Activated gamma-delta T cell treated with Interleukin-2 at 50 U/mL for 16 hours (primary cell): ENCODE results near the gene HRH1.
"Not testable (repeated sequence)": the region's sequence is repeated elsewhere in the genome, so short reads cannot be mapped to it uniquely, and the experiment has no call there.

Experiments
- DNase-seq: peaks from one replicate; pipeline ENCODE4 v3.0.0-alpha.2; 2020

The HRH1 gene

GRCh38 chr3:11211531-11212298 lies 57.4 kb downstream of the HRH1 start:
- no peak for DNase-seq

GRCh38 chr3:11212299-11212608 lies 58.0 kb downstream of the HRH1 start:
- DNase-seq = no peak

- no peak for DNase-seq
These were observed 58.5 kb downstream of the HRH1 start for GRCh38 chr3:11212784-11213183.

- DNase-seq = no peak
These were observed 59.6 kb downstream of the HRH1 start for GRCh38 chr3:11213810-11214450.

DNA sequence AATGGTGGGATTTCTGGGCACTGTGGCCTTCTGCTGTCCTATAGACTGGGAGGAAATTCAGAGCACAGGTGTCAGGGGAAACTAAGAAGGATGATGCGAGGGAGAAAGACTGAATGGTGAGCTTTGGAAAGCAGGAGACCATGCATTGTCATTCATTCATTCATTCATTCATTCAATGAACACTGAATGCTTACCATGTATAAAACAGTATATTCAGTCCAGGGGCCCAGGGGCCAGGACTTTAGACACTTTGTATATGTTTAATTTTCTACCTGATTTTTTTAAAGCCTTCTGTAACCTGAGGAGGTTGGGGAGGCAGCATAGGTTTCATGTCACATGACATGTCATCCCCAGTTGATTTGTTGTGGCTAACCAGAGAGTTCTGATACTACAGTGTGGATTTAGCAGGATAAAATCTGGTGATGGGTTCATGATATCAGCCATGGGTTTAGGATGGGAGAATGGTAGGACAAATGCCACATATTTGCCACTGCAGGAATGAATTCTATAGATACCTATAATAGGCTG lies 60.2 kb downstream of the HRH1 start:
- DNase-seq = no peak

DNA sequence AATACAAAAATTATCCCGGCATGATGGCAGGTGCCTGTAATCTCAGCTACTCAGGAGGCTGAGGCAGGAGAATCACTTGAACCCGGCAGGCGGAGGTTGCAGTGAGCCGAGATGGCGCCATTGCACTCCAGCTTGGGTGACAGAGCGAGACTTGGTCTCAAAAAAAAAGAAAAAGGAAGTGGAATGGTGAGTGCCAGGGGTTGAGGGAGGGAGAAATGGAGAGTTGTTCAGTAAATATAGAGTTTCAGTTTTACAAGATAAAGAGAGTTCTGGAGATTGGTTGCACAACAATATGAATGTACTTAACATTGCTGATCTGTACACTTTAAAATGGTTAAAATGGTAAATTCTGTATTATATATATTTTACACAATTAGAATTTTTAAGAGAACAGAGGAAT lies 63.1 kb downstream of the HRH1 start:
- DNase-seq = not testable (repeated sequence)

- no peak for DNase-seq
These were observed 65.9 kb downstream of the HRH1 start for GRCh38 chr3:11220230-11220629.

GRCh38 chr3:11221818-11222415 lies 67.6 kb downstream of the HRH1 start:
- DNase-seq = no peak

DNA sequence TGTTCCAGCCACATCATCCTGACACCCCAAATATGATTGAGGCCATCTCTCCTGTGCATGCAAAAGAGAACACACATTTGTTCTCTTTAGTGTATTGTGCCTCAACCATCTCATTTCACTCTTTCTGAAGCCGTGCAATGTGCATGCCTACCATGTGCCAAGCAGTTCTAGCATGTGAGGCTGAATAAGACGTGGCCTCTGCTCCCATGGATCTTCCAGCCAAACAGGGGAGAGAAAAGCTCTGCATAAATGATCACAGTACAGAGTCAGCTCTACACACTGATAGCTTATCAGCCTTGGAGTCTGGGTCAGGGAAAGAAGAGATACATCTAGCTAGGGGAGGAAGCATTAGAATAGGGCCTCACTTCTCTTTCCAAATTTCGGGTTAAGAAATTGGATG lies 69.7 kb downstream of the HRH1 start:
- no peak for DNase-seq

- no peak for DNase-seq
These were observed 70.6 kb downstream of the HRH1 start for GRCh38 chr3:11224870-11225229.

- no peak for DNase-seq
These were observed 71.7 kb downstream of the HRH1 start for GRCh38 chr3:11226042-11226370.

- no peak for DNase-seq
These were observed 73.7 kb downstream of the HRH1 start for GRCh38 chr3:11228041-11228440.

DNA sequence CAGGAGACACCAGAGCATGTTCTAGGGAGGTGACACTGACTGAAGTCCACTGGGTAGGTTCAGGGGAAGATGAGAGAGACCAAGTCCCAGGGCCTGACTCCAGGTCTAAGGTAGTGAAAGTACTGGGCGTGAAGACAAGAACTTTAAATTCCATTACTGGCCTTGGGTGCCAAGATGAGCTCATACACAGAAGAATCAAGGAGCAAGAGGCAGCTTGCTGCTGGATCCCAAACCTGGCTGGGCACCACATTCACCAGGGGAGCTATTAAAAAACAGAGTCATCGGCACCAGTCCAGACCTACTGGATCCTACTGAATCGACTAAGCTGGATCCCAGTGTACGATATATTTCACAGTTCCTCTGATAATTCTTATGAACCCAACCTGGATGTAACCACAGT lies 75.8 kb downstream of the HRH1 start:
- no peak for DNase-seq

DNA sequence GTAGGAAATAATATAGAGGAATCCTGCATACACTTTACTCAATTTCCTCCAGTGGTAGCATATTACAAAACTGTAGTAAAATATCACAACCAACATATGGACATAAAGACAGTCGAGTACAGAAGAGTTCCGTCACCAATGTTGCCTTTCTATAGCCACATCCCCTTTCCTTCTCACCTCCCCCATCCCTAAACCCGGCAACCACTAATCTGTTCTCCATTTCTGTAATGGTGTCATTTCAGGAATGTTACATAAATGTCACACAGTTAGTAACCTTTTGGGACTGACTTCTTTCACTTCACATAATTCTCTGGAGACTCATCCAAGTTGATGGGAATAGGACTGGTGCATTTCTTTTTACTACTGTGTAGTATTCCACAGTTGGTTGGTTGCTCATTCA lies 76.5 kb downstream of the HRH1 start:
- no peak for DNase-seq

- DNase-seq = no peak
These were observed 81.1 kb downstream of the HRH1 start for GRCh38 chr3:11235385-11235784.

DNA sequence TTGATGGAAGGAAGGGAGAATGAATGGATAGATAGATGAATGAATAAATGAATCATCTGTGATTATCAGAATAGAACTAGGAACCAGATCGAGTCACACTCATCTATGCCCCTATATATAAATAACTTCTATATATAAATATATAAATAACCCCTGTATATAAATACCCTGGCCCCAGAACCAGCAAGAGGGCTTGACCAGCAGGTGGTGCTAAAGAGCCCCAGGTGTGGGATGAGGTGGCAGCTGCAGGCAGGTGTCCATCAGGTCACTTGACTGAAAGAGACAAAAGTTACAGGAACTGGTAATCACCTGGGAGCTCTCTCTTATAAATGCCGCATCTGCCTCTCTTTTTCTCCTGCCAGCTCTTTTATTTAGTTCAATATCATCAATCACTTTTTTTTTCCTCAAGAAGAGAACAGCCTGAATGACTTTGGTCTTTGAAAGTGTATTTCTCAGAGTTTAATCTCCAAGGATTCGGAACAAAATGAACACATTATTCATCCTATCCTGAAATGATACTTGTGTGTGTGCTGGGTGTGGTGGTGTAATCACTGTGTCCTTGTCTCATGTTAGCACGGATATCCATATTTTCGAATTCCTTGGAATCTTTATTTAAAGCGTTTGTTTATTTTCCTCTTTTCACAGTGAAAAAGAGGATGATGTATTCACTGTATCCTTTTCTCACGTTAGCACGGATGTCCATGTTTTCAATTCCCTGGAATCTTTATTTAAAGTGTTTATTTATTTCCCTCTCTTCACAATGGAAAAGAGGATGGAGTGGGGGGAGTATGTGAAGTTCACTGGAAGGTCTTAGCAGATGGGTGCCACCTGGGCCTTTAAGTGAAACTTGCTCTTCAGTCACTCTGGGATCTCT lies 82.5 kb downstream of the HRH1 start:
- peak; percentile 81 for DNase-seq

GRCh38 chr3:11238060-11238459 lies 83.8 kb downstream of the HRH1 start:
- no peak for DNase-seq

- no peak for DNase-seq
These were observed 84.6 kb downstream of the HRH1 start for GRCh38 chr3:11238880-11239279.

DNA sequence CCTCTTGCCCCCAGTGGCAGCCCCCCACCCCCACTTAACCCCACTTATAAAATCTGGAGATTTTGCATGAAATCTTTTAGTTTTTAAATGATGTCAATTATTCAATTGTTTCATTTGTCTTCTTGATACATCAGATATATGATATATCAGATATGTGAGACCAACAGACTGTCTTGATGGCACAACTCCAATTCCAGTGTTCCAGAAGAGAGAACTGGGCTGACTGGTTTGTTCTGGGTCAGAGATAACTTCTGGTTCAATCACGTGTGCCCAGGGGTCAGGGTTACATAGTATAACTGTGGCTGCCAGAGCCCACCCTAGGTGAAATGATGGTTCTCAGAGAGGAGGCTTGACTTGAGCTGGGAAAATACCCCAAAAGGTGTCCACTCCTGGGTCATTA lies 85.5 kb downstream of the HRH1 start:
- DNase-seq = no peak

GRCh38 chr3:11240496-11240895 lies 86.2 kb downstream of the HRH1 start:
- DNase-seq = no peak

- DNase-seq = no peak
These were observed 89.9 kb downstream of the HRH1 start for GRCh38 chr3:11244121-11244677.

DNA sequence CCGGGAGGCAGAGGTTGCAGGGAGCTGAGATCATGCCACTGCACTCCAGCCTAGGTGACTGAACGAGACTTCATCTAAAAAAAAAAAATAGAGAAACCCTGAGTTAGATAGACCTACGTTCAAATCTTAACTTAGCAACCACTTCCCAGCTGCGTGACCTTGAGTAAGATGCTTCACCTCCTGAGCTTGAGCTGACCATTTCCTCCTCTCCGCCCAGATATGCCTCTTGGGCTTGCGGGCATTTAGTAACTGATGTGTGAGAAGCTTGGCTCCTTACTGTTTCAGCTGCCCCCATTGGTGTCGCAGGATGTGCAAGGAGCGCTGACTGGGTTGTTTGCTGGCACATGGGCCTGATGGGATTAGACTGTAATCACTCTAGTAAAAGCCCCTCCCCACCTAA lies 91.0 kb downstream of the HRH1 start:
- no peak for DNase-seq
